Activated naive CD8-positive, alpha-beta T cell treated with anti-CD3 and anti-CD28 coated beads, Interleukin-2, amount 50 U/mL, for 24 hours (primary cell): ENCODE data around the gene PAFAH2.

Experiments
- ATAC-seq: fragments of 150-1000 bp; cut with Tn5 transposase; one replicate; pipeline ENCODE4 v1.10.0; 2021
- DNase-seq: peaks from one replicate; pipeline ENCODE4 v3.0.0; 2021
- H3K27ac Mint-ChIP-seq: one replicate; pipeline ENCODE4 v1.8.0; 2021; ENCODE audit warnings: mild to moderate bottlenecking, mixed read lengths
- H3K27me3 Mint-ChIP-seq: one replicate; pipeline ENCODE4 v1.8.0; 2021; ENCODE audit warnings: mixed read lengths
- H3K36me3 Mint-ChIP-seq: one replicate; pipeline ENCODE4 v1.8.0; 2021; ENCODE audit warnings: low read depth, mixed read lengths
- H3K4me1 Mint-ChIP-seq: one replicate; pipeline ENCODE4 v1.8.0; 2021; ENCODE audit warnings: mixed read lengths
- H3K4me3 Mint-ChIP-seq: one replicate; pipeline ENCODE4 v1.8.0; 2021; ENCODE audit warnings: mild to moderate bottlenecking, moderate library complexity, mixed read lengths
- H3K9me3 Mint-ChIP-seq: one replicate; pipeline ENCODE4 v1.8.0; 2021; ENCODE audit warnings: mixed read lengths

Gene PAFAH2

GRCh38 chr1:25926731-25927496 lies 70.9 kb downstream of the PAFAH2 start:
- H3K36me3 Mint-ChIP-seq: no peaks in the 10 kb centered on the region

DNA sequence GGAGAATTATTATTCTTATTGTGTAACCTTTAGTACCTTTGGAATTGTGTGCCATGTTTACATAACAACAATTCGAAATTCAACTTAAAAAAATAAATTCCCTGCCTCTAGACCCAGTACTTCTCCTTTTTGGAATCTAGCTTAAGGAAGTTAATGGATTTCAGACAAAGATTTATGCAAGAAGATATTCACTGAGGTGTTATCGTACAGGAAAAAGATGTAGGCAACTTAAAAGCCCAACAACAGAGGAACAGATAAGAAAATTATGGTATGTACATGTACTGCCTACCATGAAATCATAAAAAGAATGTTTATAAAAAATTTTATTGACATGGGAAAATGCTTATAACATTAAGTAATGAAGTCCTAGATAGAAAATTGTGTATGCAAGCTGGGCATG lies 73.4 kb downstream of the PAFAH2 start:
- ATAC-seq: no peak
- Mint-ChIP-seq H3K27me3 (peaks cover 9% of the 10 kb centered on the region), H3K4me1 (peaks cover 23% of the 10 kb centered on the region), H3K4me3 (no peak overlapping the region), H3K27ac (no peak overlapping the region), H3K9me3 (no peaks in the 10 kb centered on the region), H3K36me3 (no peaks in the 10 kb centered on the region)
- no peak for DNase-seq

More at GRCh38 chr1:25926731-25927496, 70.9 kb downstream of the PAFAH2 start:
- Mint-ChIP-seq H3K9me3 (no peaks in the 10 kb centered on the region), H3K4me1 (peaks cover 21% of the 10 kb centered on the region), H3K27me3 (peaks cover 9% of the 10 kb centered on the region), H3K27ac (no peak overlapping the region), H3K4me3 (no peak overlapping the region)
- no peak for DNase-seq
- ATAC-seq: no peak

GRCh38 chr1:25922971-25923552 lies 74.8 kb downstream of the PAFAH2 start:
- peaks cover 9% of the 10 kb centered on the region for H3K27me3 Mint-ChIP-seq
- no peak overlapping the region for H3K27ac Mint-ChIP-seq
- peak overlapping the region; percentile 73 for H3K4me3 Mint-ChIP-seq
- H3K9me3 Mint-ChIP-seq: no peaks in the 10 kb centered on the region
- peak; percentile 37 for ATAC-seq
- H3K4me1 Mint-ChIP-seq: peaks cover 28% of the 10 kb centered on the region
- peak; percentile 35 for DNase-seq
- no peaks in the 10 kb centered on the region for H3K36me3 Mint-ChIP-seq

DNA sequence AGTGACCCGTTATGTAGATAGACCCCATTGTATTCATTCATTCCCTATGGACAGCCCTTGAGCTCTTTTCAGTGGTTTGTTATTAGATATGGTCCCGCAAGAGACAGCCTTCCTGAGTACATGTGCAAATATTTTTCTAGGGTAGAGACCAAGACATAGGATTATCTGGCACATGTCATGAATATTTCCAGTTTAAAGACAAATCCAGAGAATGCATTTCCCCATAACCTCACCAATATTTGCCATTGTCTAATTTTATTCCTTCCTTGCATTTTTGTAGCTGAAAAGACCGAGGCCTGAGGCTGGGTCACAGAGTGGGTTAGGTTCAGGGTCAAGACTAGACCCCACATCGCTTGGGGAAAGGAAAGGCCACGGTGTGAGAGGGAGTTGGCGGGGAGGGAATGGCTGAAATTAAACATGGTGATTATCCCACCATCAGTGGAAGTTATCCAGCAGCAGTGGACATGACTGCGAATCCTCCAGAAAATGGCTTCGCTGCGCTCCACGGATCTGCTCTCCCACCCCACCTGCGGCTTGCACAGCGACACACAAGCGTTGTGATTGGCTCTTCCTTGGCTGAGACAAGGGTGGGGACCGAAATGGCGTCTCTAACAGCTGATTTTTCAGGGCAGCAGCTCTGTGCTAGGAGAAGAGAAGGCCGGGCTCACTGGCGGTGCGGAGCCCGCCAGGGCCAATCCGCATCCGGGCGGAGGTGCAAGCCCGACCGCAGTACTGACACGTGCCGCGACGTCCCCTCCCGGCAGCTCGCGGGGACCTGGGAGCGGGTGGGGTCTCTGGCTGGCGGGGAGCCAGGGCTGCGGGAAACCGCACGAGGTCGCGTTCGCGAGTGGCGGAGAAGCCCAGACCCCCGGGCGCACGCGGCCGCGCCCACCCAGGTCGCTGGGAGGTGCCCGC lies 75.5 kb downstream of the PAFAH2 start:
- H3K36me3 Mint-ChIP-seq: no peaks in the 10 kb centered on the region
- DNase-seq (peak; percentile 46), ATAC-seq (peak; percentile 81)
- peak overlapping the region; percentile 73 for H3K4me3 Mint-ChIP-seq
- peaks cover 9% of the 10 kb centered on the region for H3K27me3 Mint-ChIP-seq
- H3K27ac Mint-ChIP-seq: peak overlapping the region; percentile 60
- H3K4me1 Mint-ChIP-seq: peaks cover 32% of the 10 kb centered on the region
- H3K9me3 Mint-ChIP-seq: no peaks in the 10 kb centered on the region

- no peak overlapping the region for H3K4me3 Mint-ChIP-seq
- peaks cover 26% of the 10 kb centered on the region for H3K4me1 Mint-ChIP-seq
- DNase-seq (no peak), ATAC-seq (no peak)
- H3K36me3 Mint-ChIP-seq: no peaks in the 10 kb centered on the region
- H3K27ac Mint-ChIP-seq: no peak overlapping the region
- H3K9me3 Mint-ChIP-seq: no peaks in the 10 kb centered on the region
- H3K27me3 Mint-ChIP-seq: peaks cover 4% of the 10 kb centered on the region
Observed at GRCh38 chr1:25918615-25919014, 79.2 kb downstream of the PAFAH2 start.

GRCh38 chr1:25917996-25918395 lies 79.9 kb downstream of the PAFAH2 start:
- ATAC-seq: no peak
- Mint-ChIP-seq H3K4me1 (peaks cover 20% of the 10 kb centered on the region), H3K36me3 (no peaks in the 10 kb centered on the region), H3K27me3 (no peaks in the 10 kb centered on the region), H3K9me3 (no peaks in the 10 kb centered on the region), H3K27ac (no peak overlapping the region), H3K4me3 (no peak overlapping the region)
- DNase-seq: no peak

GRCh38 chr1:25916460-25916859 lies 81.4 kb downstream of the PAFAH2 start:
- Mint-ChIP-seq H3K27me3 (no peaks in the 10 kb centered on the region), H3K9me3 (no peaks in the 10 kb centered on the region), H3K36me3 (no peaks in the 10 kb centered on the region), H3K4me3 (no peak overlapping the region), H3K27ac (no peak overlapping the region), H3K4me1 (peaks cover 9% of the 10 kb centered on the region)
- DNase-seq (no peak), ATAC-seq (no peak)

DNA sequence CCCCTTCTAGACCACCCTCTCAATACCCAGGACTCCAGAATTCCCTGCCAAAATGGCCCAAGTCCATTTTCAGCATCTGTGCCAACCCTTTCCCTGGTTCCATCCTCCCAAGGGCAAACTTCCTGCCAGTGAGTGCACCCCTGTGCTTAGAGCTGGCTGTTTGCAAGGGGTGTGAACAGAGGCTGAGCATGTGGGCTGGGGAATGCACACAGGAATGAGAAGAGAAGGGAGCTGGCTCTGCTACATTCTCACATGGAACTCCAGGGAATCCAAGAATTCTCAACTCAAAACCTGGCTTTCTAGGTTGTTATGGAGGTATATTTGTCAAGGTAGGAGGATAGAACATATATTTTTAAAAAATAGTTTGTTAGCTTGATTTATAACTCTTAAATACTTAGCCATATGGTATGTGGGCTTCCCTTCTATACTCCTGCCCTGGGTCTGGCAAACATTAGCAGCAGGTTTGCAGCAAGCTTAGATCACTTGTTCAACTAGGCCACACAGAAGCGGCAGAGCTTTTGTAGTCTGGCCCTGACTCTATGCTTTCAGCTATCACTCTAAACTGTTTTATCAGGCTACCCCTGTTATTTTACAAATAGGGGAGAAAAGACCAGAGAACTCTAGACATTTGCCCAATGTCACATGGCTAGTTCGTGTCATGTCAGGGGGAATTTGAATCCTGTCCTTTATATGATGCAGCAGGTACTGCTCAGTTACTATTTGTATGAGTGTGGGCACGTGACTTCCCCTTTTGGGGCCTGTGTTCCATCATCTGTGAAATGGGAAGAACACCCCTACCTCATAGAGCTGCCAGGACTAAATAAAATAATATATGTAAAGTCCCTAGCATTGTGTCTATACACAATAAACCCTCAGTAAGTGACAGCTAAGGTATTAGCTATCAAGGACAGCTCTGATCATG lies 83.5 kb downstream of the PAFAH2 start:
- Mint-ChIP-seq H3K9me3 (no peaks in the 10 kb centered on the region), H3K4me3 (no peak overlapping the region), H3K27me3 (no peaks in the 10 kb centered on the region), H3K27ac (no peak overlapping the region), H3K4me1 (peaks cover 9% of the 10 kb centered on the region), H3K36me3 (no peaks in the 10 kb centered on the region)
- no peak for DNase-seq
- ATAC-seq: no peak

DNA sequence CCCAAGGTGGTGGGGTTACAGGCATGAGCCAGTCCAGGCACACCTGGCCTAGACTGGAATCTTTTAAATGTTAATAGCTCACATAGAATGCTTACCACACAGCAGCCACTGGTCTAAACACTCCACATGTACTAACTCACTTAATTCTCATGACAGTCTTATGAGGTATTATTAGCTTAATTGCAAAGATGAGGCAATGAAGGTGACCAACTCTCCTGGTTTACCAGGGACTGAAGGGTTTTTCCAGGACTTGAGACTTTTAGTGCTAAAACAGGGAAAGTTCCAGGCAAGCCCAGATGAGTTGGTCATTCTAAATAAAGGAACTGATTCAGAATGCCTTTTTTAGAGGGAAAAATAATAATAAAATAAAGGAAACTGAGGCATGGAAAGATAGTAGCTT lies 84.7 kb downstream of the PAFAH2 start:
- DNase-seq: no peak
- no peaks in the 10 kb centered on the region for H3K27me3 Mint-ChIP-seq
- peaks cover 6% of the 10 kb centered on the region for H3K4me1 Mint-ChIP-seq
- no peak for ATAC-seq
- H3K27ac Mint-ChIP-seq: no peak overlapping the region
- no peaks in the 10 kb centered on the region for H3K36me3 Mint-ChIP-seq
- no peaks in the 10 kb centered on the region for H3K9me3 Mint-ChIP-seq
- H3K4me3 Mint-ChIP-seq: no peak overlapping the region

DNA sequence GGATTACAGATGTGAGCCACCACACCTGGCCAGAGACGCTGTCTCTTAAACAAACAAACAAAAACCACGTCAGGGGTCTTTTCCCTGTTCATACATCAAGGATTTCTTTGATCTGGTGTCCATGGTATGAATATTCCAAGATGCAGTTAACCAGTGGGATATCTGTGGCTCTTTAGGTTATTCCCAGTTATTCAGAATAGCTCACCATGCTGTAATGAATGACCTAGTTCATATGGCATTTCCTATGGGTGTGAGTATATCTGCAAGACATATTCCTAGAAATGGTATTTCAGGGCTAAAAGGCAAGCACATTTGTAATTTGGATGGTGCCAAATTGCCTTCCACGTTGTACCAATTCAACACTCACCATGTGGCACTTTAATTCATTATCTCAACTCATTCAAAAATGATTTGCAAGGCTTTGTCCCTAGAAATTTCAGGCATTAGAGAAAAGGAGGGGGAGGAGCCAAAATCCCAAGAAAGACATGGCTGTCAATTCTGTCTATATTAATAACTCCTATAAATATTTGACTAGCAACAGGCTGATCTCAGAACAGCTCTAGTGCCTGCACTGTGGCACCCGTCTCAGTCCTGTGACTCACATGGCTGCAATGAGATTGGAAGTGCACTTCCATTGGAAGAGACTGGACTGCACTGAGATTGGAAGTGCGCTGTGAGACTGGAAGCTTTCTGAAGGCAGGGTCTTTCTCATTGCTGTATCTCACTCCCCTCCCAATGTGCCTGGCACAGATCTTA lies 85.6 kb downstream of the PAFAH2 start:
- Mint-ChIP-seq H3K4me3 (no peak overlapping the region), H3K4me1 (no peaks in the 10 kb centered on the region), H3K27me3 (no peaks in the 10 kb centered on the region), H3K36me3 (no peaks in the 10 kb centered on the region), H3K27ac (peak overlapping the region; percentile 27), H3K9me3 (no peaks in the 10 kb centered on the region)
- ATAC-seq (no peak), DNase-seq (no peak)

DNA sequence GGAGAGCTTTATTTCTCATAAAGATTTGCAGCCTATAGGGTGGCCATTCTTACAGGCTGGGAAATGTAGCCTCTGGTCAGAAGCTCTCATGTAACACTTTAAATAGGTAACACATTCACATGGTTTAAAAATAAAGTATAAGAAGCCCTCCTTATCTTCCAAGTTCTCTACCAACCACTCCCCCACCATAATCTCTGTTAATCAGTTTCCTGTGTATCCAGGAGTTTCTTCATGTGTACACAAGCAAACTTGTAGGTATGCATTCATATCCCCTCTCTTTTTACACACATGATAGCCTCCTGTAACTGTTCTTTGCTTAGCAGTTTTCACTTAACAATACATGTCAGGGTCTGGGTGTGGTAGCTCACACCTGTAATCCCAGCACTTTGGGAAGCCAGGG lies 86.7 kb downstream of the PAFAH2 start:
- ATAC-seq: no peak
- H3K27me3 Mint-ChIP-seq: no peaks in the 10 kb centered on the region
- H3K36me3 Mint-ChIP-seq: no peaks in the 10 kb centered on the region
- no peak overlapping the region for H3K27ac Mint-ChIP-seq
- no peaks in the 10 kb centered on the region for H3K9me3 Mint-ChIP-seq
- no peak for DNase-seq
- H3K4me3 Mint-ChIP-seq: no peak overlapping the region
- H3K4me1 Mint-ChIP-seq: peaks cover 6% of the 10 kb centered on the region
